ENCODE data around the gene GJD3.

GJD3 gene

GRCh38 chr17:40366861-40367518, 2.5 kb upstream of the GJD3 start:
- DNase-seq: no peak

DNA sequence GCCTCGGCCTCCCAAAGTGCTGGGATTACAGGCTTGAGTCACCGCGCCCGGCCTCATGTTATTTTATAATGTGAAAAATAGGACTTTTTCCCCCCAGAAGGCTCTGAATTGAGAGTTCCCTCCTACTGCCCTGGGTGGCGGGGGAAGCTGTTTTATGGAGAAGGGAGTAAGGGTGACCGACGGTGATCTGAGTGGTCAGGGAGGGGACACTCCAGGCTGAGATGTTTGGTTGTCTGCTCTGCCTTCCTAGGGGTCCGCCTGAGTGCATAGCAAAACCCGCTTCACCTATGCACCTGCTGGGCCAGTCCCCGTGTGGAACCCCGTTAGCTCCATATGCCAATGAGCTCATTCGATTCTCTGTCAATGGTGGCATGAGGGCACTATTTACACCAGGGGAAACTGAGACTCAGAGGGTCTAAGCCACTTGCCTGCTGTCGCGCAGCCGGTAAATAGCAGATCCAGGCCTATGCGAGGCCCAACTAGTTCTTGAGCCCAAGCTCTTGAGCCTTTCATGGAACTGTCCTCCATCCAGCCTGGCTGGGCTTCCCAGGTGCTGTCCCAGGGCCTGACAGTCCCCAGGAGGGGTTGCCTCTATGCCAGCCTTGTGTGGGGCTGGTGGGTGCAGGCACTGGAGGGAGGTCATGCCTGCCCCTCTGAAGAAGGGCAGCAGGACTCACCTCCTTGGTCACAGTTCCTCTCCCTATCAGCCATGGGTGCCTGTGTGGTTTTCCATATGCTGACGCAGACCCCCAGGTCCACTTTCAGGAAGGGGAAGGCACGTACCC, 1.7 kb upstream of the GJD3 start:
- no peak for DNase-seq

GRCh38 chr17:40364906-40365305, 369 bp upstream of the GJD3 start:
- DNase-seq: no peak

DNA sequence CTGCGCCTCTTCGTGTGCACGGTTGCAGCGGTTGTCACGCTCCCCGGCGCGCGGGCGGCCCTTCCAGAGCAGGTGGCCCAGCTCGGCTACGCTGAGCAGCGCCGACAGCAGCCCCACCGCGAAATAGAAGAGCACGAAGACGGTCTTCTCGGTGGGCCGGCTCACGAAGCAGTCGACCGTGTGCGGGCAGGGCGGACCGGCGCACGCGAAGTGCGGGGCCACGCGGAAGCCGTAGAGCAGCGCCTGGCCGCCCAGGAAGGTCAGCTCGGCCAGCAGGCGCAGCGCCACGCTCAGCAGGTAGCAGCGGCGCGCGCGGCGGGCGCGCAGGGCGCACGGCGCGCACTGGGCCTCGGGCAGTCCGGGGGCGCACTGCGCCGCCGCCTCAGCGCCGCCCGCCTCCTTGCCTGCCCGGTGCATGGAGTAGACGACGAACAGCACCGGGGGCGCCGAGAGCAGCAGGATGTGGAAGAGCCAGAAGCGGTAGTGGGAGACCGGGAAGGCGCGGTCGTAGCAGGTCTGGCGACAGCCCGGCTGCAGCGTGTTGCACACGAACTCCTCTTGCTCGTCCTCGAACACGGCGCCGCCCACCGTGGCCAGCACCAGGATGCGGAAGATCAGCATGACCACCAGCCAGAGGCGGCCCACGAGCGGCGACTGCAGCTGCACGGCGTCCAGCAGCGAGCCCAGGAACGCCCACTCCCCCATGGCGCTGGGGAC, 1.3 kb downstream of the GJD3 start:
- DNase-seq: peak; percentile 42

GRCh38 chr17:40362696-40363110, 1.8 kb downstream of the GJD3 start:
- peak; percentile 85 for DNase-seq

GRCh38 chr17:40361925-40362695, 2.4 kb downstream of the GJD3 start:
- DNase-seq: no peak

GRCh38 chr17:40361063-40361924, 3.2 kb downstream of the GJD3 start:
- DNase-seq: no peak

GRCh38 chr17:40360091-40360490, 4.4 kb downstream of the GJD3 start:
- DNase-seq: no peak

DNA sequence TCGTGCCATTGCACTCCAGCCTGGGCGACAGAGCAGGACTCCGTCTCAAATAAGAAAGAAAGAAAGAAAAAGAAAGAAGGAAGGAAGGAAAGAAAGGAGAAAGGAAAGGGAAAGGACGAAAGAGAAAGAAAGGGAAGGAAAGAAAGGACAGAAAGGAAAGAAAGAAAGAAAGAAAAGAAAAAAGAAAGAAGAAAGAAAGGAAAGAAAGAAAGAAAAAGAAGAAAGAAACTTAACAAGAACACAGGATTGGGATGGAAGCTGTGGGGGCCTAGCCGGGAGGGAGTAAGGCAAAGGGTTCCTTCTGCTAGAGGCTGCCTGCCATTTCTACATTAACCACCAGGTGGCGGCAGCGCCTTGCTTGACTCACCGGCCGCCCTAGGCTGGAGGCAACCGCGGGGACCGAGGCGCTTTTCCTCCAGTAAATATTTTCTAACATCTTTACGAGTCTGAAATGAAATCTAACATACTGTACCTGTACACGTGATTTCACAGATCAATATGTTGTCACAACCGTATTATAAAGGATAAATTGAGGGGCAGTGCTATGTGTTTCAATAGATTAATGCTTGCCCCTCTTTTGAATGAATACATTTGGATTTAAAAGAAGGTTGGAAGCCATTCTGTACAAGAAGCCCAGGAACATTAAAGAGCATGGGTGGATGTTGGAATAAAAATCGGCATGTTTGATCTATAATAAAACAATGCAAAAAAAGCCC, 6.1 kb downstream of the GJD3 start:
- DNase-seq: peak; percentile 90

- DNase-seq: no peak
These were observed 7.3 kb downstream of the GJD3 start for GRCh38 chr17:40356990-40357881.

DNA sequence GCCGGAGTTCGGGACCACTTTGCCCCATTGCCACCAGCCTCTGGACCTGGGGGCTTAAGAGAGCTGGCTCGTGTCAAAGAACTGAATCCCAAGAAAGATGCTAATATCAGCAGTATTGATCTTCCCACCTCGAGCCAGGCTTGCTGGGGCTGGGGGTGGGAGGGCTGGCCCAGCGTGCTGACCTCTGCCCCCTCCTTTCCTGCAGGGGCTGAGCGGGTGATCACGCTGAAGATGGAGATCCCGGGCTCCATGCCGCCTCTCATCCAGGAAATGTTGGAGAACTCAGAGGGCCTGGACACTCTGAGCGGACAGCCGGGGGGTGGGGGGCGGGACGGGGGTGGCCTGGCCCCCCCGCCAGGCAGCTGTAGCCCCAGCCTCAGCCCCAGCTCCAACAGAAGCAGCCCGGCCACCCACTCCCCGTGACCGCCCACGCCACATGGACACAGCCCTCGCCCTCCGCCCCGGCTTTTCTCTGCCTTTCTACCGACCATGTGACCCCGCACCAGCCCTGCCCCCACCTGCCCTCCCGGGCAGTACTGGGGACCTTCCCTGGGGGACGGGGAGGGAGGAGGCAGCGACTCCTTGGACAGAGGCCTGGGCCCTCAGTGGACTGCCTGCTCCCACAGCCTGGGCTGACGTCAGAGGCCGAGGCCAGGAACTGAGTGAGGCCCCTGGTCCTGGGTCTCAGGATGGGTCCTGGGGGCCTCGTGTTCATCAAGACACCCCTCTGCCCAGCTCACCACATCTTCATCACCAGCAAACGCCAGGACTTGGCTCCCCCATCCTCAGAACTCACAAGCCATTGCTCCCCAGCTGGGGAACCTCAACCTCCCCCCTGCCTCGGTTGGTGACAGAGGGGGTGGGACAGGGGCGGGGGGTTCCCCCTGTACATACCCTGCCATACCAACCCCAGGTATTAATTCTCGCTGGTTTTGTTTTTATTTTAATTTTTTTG, 8.5 kb downstream of the GJD3 start:
- no peak for DNase-seq

DNA sequence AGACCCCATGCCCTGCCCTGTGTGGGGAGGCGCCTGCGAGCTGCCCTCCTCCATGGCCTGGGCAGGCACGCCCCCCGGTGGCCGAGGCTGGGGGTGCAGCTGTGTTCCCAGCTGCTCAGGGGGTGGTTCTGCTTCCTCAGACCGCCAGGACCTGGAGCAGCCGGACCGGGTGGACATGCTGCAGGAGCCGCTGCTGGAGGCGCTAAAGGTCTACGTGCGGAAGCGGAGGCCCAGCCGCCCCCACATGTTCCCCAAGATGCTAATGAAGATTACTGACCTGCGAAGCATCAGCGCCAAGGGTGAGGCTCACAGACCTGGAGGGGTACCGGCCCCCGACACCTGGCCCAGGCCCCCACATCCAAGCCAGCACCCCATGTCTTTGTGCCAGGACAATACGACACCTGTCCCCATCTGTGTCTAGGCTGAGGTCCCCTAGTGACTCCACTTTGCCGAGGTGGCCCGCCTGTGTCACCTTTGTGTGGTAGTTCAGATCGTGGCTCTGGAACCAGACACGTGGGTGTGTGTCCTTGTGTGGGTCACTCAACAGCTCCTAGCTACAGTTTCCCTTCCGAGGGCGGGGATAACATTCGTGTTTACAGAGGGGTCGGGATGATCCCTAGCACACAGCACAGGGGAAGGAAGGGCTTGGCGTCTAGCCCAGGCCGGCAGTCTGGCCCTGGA, 9.3 kb downstream of the GJD3 start:
- DNase-seq: peak; percentile 78

GRCh38 chr17:40354221-40355122, 10.1 kb downstream of the GJD3 start:
- no peak for DNase-seq

DNA sequence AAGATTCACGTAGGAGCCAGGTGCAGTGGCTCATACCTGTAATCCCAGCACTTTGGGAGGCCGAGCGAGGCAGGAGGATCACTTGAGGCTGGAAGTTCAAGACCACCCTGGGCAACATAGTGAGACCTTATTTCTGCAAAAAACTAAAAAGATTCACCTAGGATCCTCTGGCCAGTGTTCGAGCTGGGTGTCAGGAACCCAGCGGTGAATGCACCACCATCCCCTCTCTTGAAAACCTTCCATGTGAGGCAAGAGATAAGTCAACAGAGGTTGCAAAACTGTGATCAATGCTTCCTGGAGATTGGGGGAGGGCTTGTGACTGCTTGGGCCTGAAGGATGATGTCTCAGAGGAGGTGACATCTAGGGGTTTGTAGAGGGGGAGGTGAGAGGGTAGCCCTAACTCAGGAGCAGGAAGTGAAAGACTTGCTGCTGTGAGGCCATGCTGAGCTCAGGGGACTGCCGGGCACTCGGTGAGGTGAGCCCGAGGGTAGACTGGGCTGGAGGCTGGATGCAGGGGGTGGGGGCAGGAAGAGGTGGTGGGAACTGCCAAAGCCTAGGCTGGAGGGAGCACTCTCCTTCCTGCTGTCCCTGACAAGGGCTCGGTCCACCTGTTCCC, 11.7 kb downstream of the GJD3 start:
- DNase-seq: no peak

DNA sequence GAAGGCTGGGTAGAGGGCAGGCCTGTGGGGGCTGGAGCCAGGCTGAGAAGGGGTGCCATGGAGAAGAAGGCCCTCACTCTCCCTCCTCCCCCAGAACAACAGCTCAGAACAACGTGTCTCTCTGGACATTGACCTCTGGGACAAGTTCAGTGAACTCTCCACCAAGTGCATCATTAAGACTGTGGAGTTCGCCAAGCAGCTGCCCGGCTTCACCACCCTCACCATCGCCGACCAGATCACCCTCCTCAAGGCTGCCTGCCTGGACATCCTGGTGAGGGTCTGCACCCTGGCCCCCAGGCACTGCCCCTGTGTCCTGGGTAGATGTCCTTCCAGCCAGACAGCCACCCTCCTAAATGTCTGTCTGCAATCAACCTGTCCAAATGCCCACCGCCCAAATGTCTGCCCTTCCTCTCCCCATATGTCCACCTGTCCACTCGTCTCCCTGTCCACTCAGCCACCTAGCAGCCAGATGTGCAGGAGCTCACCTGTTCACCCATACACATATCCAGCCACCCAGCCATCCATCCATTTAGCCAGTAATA, 12.2 kb downstream of the GJD3 start:
- no peak for DNase-seq
